ENCODE measurements around the gene ADH6.

The ADH6 gene

GRCh38 chr4:99161373-99162099 lies 57.5 kb downstream of the ADH6 start:
- Mint-ChIP-seq H3K27me3 (no peaks in the 10 kb centered on the region), H3K4me1 (no peaks in the 10 kb centered on the region), H3K4me3 (no peak overlapping the region), H3K27ac (no peak overlapping the region), H3K9me3 (peaks cover 5 to 6% of the 10 kb centered on the region in 2 donors)
- ATAC-seq (no peak), DNase-seq (no peak)

- Mint-ChIP-seq H3K27me3 (no peaks in the 10 kb centered on the region), H3K27ac (no peak overlapping the region), H3K9me3 (no peaks in the 10 kb centered on the region), H3K4me3 (no peak overlapping the region), H3K4me1 (no peaks in the 10 kb centered on the region)
- DNase-seq (no peak), ATAC-seq (no peak)
Measured at GRCh38 chr4:99159699-99160098, 59.3 kb downstream of the ADH6 start.

GRCh38 chr4:99157478-99157935 lies 61.5 kb downstream of the ADH6 start:
- H3K4me1 Mint-ChIP-seq = no peaks in the 10 kb centered on the region
- H3K4me3 Mint-ChIP-seq = no peak overlapping the region
- no peak overlapping the region for H3K27ac Mint-ChIP-seq
- no peak for ATAC-seq
- no peak for DNase-seq
- no peaks in the 10 kb centered on the region for H3K27me3 Mint-ChIP-seq
- no peaks in the 10 kb centered on the region for H3K9me3 Mint-ChIP-seq

GRCh38 chr4:99156992-99157391 lies 62.1 kb downstream of the ADH6 start:
- Mint-ChIP-seq H3K27ac (no peak overlapping the region), H3K4me3 (no peak overlapping the region), H3K4me1 (no peaks in the 10 kb centered on the region), H3K9me3 (no peaks in the 10 kb centered on the region), H3K27me3 (no peaks in the 10 kb centered on the region)
- DNase-seq (no peak), ATAC-seq (no peak)

GRCh38 chr4:99154658-99155342 lies 64.2 kb downstream of the ADH6 start:
- no peak for DNase-seq
- Mint-ChIP-seq H3K4me1 (peaks cover 2% of the 10 kb centered on the region), H3K9me3 (no peaks in the 10 kb centered on the region), H3K27ac (no peak overlapping the region), H3K4me3 (no peak overlapping the region), H3K27me3 (no peaks in the 10 kb centered on the region)
- no peak for ATAC-seq
